Hematopoietic multipotent progenitor cell treated with erythropoietin and hydrocortisone succinate and interleukin-3 and kit ligand, for 6 days (in vitro differentiated cells): ENCODE results near the gene SLC35B2.
A peak's percentile ranks its signal among the peaks of the same experiment; 100 is the strongest.

ENCODE experiments used
- DNase-seq: peaks from one replicate; pipeline ENCODE4 v3.0.0-alpha.2; 2015

The SLC35B2 gene

GRCh38 chr6:44266347-44266746, 9.0 kb upstream of the SLC35B2 start:
- DNase-seq, result no peak

- no peak for DNase-seq
Observed at GRCh38 chr6:44265722-44266233, 8.4 kb upstream of the SLC35B2 start.

DNA sequence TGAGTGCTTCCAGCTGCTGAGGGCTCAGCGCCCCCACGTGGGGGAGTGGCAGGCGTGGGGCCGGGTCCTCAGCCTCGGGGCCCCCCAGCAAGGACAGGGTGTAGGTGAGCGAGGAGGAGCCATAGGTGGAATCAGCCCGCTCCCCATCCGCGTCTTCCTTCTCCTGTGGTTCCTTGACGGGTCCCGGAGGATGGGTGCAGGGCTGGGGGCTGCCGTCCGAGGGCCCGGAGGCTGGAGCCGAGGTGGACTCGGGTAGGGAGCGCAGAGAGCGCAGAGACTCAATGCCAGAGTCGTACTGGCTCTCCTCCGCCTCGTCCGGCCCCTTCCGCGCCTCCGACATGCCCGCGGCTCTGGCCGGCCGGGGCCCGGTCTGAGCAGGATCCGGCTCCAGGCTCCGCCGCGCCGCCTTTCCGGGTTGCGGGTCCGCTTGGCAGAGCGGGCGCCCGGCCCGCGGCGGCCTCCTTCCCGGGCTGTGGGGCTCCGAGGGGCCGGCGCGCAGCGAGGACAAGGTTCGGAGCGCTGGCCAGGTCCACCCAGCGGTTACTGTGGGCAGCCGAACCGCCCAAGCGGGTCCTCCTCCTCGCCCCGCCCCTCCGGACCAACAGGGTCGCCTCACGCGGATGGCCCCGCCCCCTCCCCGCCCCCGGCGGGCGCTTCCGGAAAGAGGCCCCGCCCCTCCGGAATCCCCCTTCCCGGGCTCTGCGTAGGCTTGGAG, 7.8 kb upstream of the SLC35B2 start, which contains the start of gene NFKBIE:
TSS of gene NFKBIE (minus strand) at position 545 of the 715 bp plus-strand sequence. CDS start at position 340, 205 bp downstream.
- peak; percentile 90 for DNase-seq

- DNase-seq, result peak; percentile 83
Observed at GRCh38 chr6:44264154-44265006, 7.1 kb upstream of the SLC35B2 start.

- no peak for DNase-seq
Observed at GRCh38 chr6:44263354-44264100, 6.2 kb upstream of the SLC35B2 start.

- no peak for DNase-seq
Observed at GRCh38 chr6:44262467-44263353, 5.4 kb upstream of the SLC35B2 start.

DNA sequence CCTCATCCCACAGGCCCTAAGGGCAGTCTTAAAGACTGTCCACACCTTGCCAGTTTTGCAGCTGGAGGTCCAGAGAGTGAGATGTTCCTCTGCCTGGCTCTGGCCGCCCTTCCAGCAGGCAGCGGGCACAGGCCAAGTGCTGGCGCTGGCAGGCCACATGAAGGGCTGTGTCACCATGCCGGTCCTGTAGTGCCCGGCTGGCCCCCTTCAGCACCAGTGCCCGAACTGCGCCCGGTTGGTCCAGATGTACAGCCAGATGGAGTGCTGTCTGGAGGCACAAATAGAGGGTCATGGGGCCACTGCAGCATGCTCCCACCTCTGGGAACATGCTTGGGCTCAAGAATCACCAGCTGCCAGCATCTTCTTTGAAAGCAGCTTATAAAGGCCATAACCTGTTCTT, 4.3 kb upstream of the SLC35B2 start:
- no peak for DNase-seq

DNA sequence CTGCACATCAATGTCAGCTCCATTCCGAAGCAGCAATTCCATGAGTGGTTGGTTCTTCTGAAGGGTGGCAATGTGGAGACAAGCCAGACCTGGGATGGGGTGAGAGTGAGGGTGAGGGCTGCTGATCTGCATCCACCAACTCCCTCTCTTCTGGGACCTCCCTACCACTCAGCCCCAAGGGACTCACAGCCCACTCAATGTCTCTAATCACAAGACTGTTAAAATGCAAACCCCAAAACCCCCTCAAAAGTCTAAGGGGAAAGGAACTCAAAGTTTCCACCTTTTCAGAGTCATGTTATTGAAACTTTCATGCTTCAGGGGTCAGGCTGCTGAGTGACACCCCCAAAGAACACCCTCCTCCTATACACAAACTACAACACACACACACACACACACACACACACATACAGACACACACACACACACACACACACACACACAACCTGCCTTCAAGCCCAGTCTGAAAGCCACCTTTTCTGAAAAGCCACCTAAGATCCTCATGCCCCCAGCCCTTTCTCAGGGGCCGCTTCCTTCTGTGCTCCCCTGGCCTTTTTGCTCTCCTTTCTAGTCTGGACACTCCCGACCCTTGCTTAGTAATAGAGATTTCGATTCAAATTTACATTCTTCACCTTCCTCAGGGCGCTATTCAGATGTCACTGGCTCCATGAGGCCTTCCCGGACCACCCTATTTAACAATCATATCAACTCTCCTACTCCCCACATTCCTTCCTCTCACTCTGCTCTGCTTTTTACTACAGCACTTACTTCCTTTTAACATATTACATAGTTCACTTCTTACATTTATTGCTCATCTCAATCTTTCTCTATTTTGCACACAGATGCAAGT, 3.3 kb upstream of the SLC35B2 start:
- DNase-seq, result no peak

DNA sequence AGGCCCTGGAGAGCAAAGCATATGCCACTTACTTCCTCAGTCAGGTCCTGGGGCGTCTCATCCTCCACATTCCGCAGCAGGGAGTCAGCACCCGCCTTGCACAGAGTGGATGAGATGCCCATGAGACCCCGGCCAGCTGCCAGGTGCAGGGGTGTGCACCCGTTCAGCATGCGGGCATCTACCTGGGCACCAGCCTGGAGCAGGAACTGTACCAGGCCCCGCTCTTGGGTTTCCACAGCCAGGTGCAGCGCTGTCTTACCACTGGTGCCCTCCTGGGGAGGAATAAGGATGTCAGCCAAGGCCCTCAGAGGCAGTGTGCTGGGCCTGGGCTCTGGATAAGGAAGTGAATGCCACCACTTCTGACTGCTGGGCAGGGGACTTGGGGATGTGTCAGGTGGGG, 2.7 kb upstream of the SLC35B2 start:
- no peak for DNase-seq

DNA sequence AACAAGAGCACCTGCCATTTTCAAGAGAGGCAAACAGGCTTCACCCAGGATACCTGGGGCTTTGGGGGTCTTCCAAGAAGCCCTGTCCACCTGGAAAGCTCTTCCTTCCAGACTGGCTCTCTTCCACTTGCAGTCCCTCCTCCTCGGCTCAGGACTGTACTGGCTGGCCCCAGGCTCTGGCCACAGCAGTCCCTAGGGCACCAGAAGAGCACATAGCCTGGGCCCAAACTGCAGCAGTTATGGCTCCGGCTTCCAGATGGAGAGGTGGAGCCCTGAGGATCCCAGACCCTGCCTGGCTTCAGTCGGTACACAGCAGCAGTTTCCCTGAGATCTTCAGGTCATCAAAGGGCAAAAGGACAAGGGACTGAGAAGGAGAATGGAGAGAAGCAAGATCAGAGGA, 1.6 kb upstream of the SLC35B2 start:
- DNase-seq, result no peak

DNA sequence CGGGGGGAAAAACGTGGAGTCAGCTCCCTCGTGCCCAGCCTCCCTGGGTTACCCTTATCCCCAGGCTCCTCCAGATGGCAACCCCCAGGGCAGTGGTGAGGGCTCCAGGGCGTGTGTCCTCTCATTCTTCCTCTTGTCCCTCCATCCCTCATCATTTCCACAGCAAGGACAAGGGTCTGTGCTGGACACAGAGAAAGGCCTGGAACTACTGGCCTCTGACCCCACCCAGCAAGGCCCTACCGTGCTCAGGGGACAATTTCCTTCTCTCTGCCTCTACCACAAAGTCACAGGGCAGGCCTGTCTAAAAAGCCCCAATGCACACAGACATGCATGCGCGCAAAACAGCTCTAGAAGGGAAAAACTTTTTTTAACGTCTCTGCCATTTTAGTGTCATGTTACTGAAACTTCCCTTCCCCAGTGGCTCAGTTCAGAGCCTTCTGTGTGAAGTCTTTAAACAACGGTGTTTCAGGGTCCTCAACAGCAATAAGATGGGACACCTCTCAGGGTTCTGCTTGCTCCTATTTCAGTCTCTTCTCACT, 1.1 kb upstream of the SLC35B2 start:
- DNase-seq, result no peak

- no peak for DNase-seq
Observed at GRCh38 chr6:44257753-44258324, 511 bp upstream of the SLC35B2 start.

GRCh38 chr6:44256775-44257024, 628 bp downstream of the SLC35B2 start:
- DNase-seq, result no peak

DNA sequence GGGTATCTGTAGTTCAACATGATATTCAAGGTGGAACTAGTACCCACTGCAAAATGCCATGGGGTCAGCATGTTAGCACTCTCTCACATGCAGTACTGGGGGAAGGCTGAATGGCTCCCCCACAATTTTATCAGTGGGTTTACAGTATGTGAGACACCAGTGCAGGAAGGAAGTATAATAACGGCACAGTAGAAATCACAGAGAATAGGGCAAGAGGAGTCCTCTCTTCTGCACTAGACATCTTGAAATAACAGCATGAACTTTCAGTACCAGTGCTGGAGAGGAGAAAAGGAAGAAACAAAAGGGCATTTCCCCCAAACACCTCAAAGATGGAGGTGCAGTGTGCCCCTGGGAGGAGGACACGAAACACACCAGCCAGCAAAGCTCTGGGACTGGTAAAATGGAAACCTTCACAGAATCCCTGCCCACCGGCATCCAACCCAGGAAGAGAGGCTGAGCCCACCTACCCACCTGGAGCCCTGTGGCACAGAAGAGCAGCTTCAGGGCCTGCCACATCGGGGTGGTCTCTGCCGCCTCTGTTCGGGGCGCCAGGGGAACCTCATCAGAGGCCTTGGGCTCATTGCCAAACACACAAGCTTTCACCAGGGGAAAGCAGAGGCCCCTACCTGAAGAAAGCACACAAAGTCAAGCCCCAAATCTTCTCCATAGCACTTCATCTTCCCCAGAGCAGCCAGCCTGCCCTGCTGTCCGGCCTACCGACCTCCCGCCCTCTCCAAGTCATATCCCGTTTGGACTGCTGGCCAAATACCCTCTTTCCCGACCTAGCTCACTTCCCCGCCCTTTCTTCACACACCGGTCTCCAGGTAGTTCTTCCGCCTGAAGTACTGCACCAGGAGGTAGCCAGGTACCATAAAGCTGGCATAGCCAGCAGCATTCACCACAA, 1.2 kb downstream of the SLC35B2 start:
- peak; percentile 62 for DNase-seq

- DNase-seq, result peak; percentile 45
Observed at GRCh38 chr6:44255105-44255808, 2.1 kb downstream of the SLC35B2 start.

DNA sequence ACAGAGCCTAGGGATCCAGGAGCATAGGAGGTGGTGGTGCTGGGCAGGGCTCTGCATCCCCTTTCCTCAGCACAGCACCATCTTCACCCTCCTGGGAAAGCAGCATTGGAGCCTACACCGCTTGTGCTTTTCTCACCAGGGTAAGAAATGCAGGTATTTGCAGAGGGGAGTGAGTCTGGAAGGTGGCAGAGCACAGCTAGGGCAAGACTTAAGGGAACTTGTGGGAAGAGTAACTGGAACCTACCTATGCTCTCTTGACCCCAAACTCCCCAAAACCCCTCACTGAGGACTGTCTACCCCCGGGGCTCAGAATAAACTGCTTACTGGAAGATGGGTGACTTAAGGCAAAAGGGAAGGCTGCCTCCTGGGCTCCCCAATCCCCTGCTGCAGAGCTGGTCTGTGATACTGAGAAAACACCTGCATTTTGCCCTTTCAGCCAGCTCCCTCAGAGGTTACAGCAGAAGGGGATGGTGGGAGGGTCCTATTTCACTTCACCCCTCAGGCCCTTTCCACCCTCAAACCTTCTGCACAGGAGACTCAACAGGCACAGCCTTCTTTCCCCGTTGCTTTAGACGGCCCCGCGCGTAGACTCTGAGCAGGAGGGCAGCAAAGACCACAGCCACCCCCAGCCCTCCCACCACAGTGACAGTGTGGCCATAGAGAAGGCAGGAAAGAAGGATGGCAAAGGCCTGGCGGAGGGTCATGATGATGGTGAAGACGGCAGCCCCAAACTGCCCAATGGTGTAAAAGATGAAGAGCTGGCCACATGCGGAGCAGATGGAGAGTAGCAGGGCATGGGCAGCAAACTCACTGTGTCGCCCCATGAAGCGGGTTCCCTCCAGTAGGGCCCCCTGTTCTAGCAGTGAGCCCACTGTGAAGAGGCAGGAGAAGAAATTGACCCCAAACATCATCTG, 2.9 kb downstream of the SLC35B2 start:
- DNase-seq, result no peak

GRCh38 chr6:44253307-44254101, 3.8 kb downstream of the SLC35B2 start:
- peak; percentile 86 for DNase-seq
